HPDE6-E6E7 (cell line): ENCODE results near the gene HSDL2.
"Not testable (repeated sequence)": the region's sequence is repeated elsewhere in the genome, so short reads cannot be mapped to it uniquely, and the experiment has no call there.

Experiments used
- DNase-seq: peaks from one replicate; pipeline ENCODE4 v3.0.0; 2011; ENCODE audit warnings: missing footprints; ENCODE audit errors: extremely low spot score

HSDL2 gene

DNA sequence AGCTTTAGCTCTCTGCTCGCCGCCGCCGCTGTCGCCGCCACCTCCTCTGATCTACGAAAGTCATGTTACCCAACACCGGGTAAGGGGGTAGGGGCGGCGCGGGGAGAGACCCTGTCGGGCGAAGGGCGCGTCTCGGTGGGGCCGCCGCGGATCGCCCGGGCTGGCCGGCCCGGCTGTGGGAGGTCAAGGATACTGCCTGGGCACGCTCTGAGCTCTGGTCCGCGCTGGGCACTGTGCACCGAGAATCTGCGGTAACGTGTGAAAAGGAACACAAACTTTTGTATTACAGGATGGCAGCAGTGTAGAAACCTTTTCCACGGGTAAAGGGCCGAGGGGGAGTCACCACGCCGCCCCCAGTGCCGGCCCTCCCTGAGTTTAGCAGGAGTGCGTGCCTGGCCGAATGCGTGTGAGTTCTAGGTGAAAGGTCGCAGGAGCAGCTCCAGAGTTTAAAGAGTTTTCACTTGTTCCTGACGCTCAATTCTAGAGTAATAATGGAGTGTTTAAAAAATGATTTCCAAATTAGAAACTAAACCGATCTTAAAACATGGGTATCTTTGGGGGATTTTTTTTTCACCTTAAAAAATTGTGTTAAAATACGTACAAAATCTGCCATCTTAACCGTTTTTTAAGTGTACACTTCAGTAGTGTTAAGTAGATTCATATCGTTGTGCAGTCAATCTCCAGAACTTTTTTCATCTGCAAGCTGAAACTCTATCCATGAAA lies at the start of gene HSDL2:
Gene HSDL2, plus strand, starts transcription at position 7 of the 723 bp plus-strand sequence. Its CDS starts 56 bp downstream, at position 63.
- peak; percentile 27 for DNase-seq

DNA sequence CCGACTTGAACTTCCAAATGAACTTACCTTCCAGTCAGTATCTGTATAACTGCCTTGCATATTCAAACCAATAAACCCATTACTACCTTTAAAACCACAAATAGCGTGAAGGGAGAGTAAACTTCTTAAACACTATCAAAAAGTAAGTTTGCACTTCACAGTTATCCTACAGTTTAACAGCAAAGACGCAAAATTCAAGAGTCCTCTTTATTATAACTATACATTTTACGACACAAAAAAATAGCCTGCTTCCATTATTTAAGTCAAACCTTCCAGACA lies 48.3 kb upstream of the HSDL2 start:
- no peak for DNase-seq

DNA sequence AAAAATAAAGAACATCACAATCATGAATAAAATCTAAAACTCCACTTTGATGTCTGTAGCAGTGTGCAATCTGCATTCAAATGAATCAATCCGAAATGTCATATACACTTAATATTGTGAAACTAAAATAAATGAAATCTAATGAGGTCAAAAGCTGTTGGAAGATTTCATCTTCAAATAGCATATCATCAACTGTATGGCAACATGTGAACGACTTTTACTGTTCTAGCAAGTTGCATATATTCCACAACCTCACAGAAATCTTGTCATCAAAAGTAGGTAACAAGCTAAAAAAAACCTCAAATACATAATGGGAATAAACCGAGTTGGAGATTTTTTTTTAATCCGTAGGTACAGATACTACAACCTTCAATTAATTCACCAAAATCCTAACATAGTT lies 47.7 kb upstream of the HSDL2 start:
- no peak for DNase-seq

DNA sequence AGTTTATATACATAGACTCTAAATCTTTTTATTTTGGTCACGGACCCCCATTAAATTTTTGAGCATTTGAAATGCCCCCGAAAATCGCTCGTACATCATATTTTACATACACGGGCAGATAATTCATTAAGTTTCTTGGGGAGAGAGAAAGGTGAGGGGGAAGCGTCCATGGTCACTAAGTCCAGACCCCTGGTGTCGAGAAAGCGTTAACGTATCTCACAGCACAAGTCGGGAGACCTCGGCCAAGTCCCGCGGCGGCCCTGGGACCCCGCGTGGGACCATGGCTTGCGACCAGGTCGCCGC lies 47.3 kb upstream of the HSDL2 start:
- DNase-seq, result no peak

DNA sequence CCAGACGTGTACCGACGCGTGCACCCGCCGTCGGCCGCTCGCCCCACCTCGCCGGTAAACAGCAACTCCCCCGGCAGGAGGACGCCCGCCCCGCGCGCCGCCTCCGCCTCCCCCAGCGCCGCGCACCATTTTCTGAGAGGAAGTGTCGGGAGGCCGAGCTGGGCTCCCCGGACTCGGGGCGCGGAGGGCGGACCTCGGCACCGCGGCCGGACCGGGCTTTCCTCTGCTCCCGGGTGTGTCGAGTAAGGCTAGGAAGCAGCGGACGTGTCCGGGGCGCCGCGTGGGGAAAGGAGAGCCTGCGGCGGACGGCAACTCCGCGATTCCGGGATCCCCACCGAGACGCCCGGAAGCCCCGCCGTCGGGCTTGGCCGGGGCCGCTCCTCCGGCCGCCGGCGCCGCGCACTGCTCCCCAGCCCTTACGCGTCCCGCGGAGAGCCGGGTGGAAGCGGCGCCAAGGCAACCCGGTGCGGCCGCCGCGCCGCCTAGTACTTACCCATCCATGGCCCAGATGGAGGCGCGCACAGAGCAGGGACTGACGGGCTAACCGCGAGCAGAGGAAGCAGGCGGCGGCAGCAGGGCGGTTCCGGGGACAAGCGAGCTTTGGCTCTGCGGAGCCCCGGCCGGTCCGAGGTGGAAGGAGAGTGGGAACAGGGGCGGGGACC lies 46.8 kb upstream of the HSDL2 start, which contains the start of gene PTBP3:
Gene PTBP3, minus strand, starts transcription at position 643 of the 662 bp plus-strand sequence. CDS start 35,754 bp downstream, outside the sequence.
- DNase-seq, result peak; percentile 56

DNA sequence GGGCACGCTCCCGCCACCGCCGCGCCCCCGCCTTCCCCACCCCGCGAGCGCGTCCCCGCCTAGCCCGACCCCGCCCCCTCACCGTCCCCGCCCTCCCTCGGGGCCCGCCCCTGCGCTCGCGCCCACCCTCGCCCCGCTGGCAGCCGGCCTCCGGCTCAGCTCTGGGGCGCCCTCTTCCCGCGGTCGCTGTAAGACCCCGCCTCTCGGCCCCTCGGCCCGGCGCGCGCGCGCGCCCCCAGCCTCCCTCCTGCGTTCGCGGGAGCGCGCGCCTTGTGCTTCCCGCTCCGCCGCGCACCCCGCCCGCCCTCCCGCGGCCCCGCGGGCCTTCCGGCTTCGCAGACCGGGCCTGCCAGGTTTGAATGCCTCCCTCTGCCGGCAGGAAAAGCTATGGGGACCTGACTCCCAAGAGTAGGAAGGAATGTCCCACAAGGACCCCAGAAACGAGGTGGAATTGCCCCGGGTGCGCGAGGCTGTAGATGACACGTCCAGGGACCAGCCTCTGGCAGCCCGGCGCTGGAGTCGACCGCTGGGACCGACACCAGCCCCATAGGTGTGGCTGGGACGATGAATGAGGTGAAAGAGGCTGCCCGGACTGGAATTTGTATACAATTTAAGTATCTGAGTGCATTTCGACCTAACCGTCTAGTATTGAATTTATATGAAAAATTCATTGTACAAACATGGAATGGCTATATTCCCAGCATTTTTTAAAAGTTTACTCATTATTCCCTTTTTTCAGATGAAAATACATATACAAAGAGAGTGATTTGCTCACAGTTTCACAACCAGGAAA lies 46.1 kb upstream of the HSDL2 start:
- peak; percentile 93 for DNase-seq

DNA sequence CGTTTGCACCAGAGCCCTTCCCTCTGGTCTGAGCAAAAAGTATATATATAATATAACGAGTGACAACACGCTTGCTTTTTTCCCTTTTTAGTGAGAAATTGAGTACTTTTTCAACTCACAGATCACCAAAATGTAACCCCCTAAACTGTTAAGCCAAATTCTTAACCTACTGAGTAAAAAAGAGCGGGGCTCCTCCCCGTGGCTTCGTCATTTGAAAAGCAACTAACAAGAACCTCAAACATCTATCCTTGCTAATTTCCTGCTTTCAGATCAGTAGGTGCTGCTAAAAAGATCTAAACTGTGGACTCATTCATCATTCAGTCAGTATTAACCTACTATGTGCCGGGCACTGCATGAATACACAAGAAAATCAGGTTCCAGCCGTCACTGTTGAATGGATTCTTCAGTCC lies 45.5 kb upstream of the HSDL2 start:
- no peak for DNase-seq

DNA sequence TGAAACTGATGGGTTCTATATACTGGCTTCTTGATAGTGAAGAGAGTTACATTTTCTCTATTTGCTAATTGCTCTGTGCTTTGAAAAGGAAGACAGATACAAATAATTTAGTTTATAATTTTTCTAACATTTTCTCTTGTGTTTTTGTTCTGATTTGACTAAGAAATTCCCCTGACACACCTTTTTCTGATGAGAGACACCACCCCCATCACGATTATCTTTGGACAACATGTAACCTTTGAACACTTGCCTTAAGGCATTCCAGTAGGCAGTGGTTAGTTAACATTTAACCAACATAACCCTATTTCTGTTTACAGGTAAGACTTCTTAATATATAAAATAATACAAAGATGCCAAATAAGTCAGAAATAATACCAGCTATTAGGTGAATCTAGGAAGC lies 42.4 kb upstream of the HSDL2 start:
- DNase-seq, result no peak

DNA sequence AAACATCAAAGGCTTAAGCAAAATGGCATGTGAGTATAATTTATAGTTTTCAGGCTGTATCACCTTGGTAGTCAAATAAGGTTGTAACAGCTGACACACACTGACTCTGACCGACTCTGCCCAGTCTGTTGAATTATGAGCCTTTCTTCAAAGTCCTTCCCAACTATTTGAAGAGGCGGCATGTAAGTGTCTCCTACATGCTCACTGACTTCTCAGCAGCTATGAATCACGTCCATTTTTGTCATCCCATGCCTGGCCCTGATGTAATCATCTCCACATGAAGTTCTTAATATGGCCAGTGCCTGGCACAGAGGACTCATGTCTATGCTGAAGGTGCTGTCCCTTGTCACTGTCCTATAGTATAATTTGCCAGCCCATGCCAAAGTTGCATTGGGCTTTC lies 41.3 kb upstream of the HSDL2 start:
- no peak for DNase-seq

DNA sequence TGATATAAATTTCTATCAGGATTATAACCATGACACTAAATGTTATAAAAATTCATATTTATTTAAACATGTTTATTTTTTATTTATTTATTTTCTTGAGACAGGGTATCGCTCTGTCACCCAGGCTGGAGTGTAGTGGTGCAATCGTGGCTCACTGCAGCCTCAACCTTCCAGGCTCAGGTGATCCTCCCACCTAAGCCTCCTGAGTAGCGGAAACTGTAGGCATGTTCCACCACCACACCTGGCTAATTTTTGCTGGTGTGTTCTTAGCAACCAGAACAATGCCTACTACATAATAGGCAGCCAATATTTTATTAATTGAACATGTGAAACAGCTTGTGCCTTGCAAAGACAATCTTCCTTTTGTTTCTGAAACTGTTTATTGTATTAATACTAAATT lies 40.0 kb upstream of the HSDL2 start:
- no peak for DNase-seq

DNA sequence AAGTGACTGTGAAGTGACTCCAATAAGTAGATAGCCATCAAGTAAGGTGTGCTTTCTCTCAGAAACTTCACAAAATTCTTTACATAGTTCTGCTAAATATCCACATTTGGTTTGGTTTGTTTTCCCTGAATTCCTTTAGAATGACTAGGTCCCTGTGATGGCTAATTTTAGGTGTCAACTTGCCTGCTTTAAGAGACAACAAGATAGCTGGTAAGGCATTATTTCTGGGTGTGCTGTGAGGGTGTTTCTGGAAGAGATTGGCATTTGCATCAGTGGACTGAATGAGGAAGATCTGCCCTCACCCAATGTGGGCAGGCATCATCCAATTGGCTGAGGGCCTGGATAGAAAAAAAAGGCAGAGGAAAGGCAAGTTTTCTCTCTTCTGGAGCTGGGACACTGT lies 38.2 kb upstream of the HSDL2 start:
- DNase-seq, result no peak

DNA sequence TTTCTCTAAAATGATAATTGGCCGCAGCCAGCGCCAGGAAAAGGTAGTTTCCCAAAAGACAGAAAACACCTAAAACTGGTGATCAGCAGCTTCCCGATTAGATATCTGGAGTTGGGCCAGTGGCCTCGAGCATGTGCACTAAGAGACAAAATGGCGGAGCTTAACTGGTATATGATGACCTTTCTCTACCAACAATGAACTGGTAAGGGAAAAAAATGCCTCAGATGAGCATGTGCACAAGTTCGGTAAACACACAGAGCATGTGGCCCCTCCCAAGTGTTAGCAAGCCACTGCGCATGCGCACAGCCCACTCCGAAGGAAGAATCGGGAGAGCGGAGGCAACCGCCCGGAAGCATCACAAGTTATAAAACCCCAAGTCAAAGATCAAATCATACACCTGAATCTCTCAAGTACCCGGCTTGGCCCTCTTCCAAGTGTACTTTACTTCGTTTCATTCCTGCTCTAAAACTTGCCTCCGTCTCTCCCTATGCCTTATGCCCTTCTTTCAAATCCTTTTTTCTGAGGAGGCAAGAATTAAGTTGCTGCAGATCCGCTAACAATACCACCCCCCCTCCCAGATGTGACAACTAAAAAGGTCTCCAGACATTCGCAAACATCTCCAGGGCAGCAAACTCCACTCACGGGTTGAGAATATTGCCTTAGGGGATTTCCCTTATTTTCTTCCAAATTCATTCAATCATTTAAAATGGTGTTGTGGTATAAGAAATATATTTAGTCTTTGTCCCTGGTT lies 31.5 kb upstream of the HSDL2 start:
- no peak for DNase-seq

DNA sequence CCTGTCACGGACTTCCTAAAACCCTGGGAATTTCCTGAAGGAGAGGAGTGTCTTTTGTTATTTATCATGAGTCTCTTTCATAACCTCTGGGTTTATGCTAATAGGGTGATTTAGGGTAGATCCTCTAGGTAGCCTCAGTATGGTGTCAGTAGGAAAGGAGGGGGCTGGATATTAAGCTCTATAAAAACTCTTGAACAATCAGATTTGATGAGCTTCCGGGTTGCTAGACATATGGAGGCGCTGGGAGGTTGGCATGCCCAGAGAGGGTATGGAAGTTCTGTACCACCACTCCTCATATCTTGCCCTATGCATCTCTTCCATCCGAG lies 30.9 kb upstream of the HSDL2 start:
- DNase-seq, result no peak

DNA sequence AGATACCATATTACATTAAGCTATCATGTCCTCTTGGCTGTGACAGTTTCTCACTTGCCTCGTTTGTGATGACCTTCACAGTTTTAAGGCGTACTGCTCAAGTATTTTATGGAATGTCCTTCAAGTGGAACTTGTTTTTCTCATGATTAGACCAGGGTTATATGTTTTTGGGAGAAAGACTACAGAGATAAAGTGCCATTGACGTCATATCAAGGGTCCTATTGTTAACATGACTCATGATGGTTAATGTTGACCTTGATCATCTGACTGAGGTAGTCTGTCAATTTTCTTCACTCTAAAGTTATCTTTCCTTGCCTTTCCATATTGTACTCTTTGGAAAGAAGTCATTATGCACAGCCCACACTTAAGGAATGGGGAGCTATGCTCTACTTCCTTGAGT lies 28.7 kb upstream of the HSDL2 start:
- no peak for DNase-seq

DNA sequence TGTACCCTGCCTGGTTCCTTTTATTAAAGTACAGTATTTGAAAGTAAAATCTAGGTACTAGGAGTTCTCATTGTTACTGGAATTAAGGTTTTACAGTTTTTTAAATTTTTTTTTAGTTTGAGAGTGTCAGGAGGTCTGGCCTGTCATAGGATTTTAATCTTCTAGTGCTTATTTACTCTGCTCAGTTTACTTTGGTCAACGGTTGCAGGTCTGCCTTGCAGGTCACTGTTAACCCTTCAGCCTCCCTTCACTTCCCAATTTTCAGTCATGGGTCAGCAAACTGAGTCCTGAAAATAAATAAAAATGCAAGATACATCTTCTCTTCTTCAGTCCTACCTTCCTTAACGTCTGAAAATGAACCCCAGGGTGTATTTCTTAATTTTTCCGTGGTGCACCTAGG lies 27.7 kb upstream of the HSDL2 start:
- no peak for DNase-seq

DNA sequence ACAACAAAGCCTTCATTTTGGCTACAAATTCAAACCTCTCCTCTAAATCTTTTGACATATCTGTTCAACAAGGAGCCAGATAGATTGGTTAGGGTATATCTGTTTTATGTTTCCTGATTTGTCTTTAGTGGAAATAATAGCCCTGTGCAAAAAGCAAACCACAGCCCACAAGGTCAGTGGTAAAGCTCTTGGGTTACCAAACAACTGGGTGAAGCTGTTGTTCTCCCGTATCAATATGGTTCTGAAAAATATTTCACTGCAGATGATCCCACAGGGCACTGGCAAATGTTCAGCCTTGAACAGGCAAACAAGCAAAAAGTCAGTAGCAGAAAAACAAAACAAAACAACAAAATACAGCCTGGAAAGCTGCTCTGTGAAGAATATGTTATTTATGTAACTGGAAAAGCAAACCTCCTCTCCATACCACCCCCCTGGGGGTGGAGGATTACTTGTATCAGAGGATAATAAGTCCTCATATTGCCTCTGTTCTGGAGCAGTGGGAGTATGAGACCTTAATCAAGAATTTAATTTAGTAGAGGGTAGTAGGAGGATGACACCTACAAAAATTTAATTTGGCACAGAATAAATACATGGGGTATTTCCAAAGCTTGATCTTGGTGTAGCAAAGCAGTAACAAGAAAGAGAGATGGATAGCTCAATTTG lies 25.7 kb upstream of the HSDL2 start:
- DNase-seq, result no peak

DNA sequence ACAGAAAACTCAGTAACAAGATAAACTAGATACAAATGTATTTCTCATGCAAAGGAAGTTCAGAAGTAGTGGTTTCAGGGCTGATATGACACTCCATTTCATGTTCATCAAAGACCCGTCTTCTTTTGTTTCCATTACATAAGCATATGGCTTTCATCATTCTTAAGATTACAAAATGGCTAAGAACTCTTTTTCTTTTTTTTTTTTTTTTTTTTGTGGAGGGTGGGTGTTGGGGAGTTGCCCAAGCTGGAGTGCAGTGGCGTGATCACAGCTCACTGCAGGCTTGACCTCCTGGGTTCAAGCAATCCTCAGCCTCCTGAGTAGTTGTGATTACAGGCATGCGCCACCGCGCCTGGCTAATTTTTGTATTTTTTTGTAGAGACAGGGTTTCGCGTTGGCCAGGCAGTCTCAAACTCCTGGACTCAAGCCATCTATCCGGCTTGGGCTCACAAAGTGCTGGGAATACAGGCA lies 24.4 kb upstream of the HSDL2 start:
- no peak for DNase-seq

DNA sequence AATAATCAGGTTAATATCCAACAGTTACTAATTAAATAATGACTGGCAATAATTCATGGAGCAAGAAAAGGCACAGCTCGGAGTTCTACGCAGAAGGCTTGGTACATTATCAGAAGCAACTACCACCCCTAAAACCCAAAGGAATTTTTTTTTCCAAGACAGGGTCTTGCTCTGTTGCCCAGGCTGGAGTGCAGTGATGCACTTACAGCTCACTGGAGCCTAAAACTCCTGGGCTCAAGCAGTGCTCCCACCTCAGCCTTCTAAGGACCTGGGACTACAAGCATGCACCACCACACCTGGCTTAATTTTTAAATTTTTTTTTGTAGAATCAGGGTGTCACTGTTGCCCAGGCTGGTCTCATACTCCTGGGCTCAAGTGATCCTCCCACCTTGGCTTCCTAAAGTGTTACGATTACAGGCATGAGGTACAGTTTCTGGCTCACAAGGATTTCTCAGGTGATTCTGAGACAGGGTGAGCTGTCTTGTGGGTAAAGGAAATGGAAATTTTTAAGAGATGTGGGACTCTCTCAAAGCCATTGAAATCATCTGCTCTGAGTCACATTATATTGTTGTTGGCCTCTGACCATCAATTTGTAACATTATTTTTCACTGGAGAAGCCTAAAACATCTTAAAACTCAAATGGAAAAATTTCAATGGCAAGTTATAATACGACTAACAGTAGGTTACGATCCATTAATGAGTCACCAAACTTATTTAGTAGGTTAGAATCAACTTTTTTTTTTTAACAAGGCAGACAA lies 19.7 kb upstream of the HSDL2 start:
- no peak for DNase-seq

DNA sequence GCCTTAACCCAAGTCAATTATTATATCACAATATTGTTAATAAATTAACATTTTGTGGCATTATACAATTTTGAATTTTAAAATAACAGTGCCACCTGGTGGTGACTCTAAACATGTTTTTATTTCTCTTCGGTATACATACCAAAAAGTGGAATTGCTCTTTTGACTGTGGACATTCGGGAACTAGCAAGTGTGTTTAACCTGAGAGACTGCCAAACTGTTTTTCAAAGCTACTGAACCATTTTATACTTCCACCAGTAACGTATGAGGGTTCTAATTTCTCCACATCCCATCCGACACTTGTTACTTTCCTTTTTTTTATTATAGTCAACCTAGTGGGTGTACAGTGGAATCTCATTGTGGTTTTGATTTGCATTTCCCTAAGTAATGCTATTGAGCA lies 18.3 kb upstream of the HSDL2 start:
- no peak for DNase-seq

DNA sequence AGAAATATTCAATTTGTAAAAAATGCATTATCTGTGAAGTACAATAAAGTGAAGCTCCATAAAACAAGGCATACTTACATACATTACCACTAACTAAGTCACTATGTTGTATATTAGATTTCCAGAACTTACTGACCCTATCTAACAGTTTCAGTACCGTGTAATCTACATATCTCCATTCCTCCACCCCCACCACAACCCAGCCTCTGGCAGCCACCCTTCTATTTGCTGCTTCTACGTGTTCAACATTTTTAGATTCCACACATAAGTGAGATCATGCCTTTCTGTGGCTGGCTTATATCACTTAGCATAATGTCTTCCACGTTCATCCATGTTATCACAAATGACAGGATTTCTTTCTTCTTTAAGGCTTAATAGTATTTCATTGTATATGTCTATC lies 15.1 kb upstream of the HSDL2 start:
- no peak for DNase-seq

DNA sequence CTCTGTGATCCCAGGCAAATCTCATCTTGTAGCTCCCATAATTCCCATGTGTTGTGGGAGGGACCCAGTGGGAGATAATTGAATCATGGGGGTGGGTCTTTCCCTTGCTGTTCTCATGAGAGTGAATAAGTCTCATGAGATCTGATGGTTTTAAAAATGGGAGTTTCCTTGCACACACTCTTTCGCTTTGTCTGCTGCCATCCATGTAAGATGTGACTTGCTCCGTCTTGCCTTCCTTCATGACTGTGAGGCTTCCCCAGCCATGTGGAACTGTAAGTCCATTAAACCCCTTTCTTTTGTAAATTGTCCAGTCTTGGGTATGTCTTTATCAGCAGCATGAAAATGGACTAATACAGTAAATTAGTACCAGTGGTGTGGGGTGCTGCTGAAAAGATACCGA lies 14.7 kb upstream of the HSDL2 start:
- DNase-seq, result not testable (repeated sequence)
